GM23338 (cell line): Measurements from ENCODE around the gene S100A13.
A peak's percentile ranks its signal among the peaks of the same experiment; 100 is the strongest.

Experiments used
- CREB1 ChIP-seq: fragments of 250-450 bp; sonication (Bioruptor Pico); IDR thresholded peaks from 2 replicates; pipeline ENCODE4 v1.5.0; 2020; ENCODE audit warnings: low read depth, mild to moderate bottlenecking, moderate library complexity
- CTCF ChIP-seq, 2 experiments: fragments of 200-600 bp in 1 of 2; sonication (generic) in 1 of 2; conservative IDR thresholded peaks; 2 replicates each; pipeline versions ENCODE4 v1.5.1 to v1.6.1; 2016 to 2017; ENCODE audit warnings: antibody characterized with exemption in 2 of 2, low read depth in 2 of 2, mild to moderate bottlenecking in 2 of 2, moderate library complexity in 1 of 2
- EZH2 ChIP-seq: fragments of 200-600 bp; sonication (generic); IDR thresholded peaks from one replicate; pipeline ENCODE4 v1.8.0; 2017; ENCODE audit warnings: antibody characterized with exemption, mild to moderate bottlenecking, low read depth; ENCODE audit not compliant: unreplicated experiment
- EZH2phosphoT487 ChIP-seq: fragments of 200-600 bp; sonication (generic); IDR thresholded peaks from one replicate; pipeline ENCODE4 v1.8.1; 2018; ENCODE audit warnings: antibody characterized with exemption; ENCODE audit not compliant: unreplicated experiment
- REST ChIP-seq: IDR thresholded peaks from one replicate; pipeline ENCODE4 v1.6.1; 2018; ENCODE audit warnings: antibody characterized with exemption; ENCODE audit not compliant: unreplicated experiment

GRCh38 chr1:153572569-153573015 is 54.7 kb downstream of the S100A13 start:
- TF ChIP-seq CTCF (conservative IDR thresholded peaks at IDR 0.05; ENCODE audit: low read depth in 2 of 2) (peak; percentile 76 to 96), REST (no peak), EZH2phosphoT487 (no peak), EZH2 (no peak), CREB1 (CRISPR knock-in tag) (no peak)
